Liver (tissue), 9 donors: ENCODE data around the gene IPO5. TPM values are rescaled to one million over a fixed set of nuclear protein-coding genes. Genes with fewer than 3 reads are reported as not detected.

ENCODE experiments used
- DNase-seq: peaks from one replicate; pipeline ENCODE4 v3.0.0-alpha.2; 2017; ENCODE audit warnings: low spot score
- H3K27ac ChIP-seq, 2 donors: one replicate each; pipeline ENCODE4 v1.7.0; 2013; ENCODE audit warnings: inconsistent platforms in 2 of 2, low read length in 2 of 2, control low read depth in 1 of 2, low read depth in 1 of 2, mild to moderate bottlenecking in 1 of 2
- H3K27me3 ChIP-seq, 4 donors: one replicate each; pipeline versions ENCODE4 v1.6.1 to v1.7.0; 2013; ENCODE audit warnings: low read length in 3 of 4, inconsistent platforms in 1 of 4, mild to moderate bottlenecking in 1 of 4, moderate library complexity in 1 of 4; ENCODE audit not compliant: control insufficient read depth in 4 of 4, insufficient read depth in 4 of 4
- H3K36me3 ChIP-seq, 4 donors: one replicate each; pipeline versions ENCODE4 v1.6.1 to v1.7.0; 2013; ENCODE audit warnings: low read length in 3 of 4, mild to moderate bottlenecking in 3 of 4, low read depth in 1 of 4, moderate library complexity in 1 of 4; ENCODE audit not compliant: control insufficient read depth in 4 of 4, insufficient read depth in 3 of 4
- H3K4me1 ChIP-seq, 4 donors: one replicate each; pipeline versions ENCODE4 v1.6.1 to v1.7.0; 2013; ENCODE audit warnings: low read length in 3 of 4, mild to moderate bottlenecking in 3 of 4, moderate library complexity in 1 of 4; ENCODE audit not compliant: control insufficient read depth in 4 of 4, insufficient read depth in 4 of 4
- H3K4me3 ChIP-seq, 3 donors: one replicate each; pipeline versions ENCODE4 v1.6.1 to v1.7.0; 2013; ENCODE audit warnings: low read length in 3 of 3, control low read depth in 1 of 3, low read depth in 1 of 3, mild to moderate bottlenecking in 1 of 3
- H3K9ac ChIP-seq, 2 donors: one replicate each; pipeline ENCODE4 v1.7.0; 2013; ENCODE audit warnings: low read length in 2 of 2, mild to moderate bottlenecking in 2 of 2, moderate library complexity in 2 of 2, control low read depth in 1 of 2, low read depth in 1 of 2
- H3K9me3 ChIP-seq, 4 donors: one replicate each; pipeline versions ENCODE4 v1.6.1 to v1.7.0; 2013; ENCODE audit warnings: low read length in 3 of 4; ENCODE audit not compliant: control insufficient read depth in 4 of 4
- ATF3 ChIP-seq: IDR thresholded peaks from 2 replicates; pipeline ENCODE4 v1.6.1; 2016; ENCODE audit warnings: antibody characterized with exemption
- CTCF ChIP-seq: fragments of 150-350 bp; IDR thresholded peaks from 2 replicates; pipeline ENCODE4 v1.5.1; 2017; ENCODE audit warnings: improper control_type of control experiment, low read depth, low read length; ENCODE audit not compliant: missing input control
- FOXA2 ChIP-seq: IDR thresholded peaks from 2 replicates; pipeline ENCODE4 v1.6.1; 2016; ENCODE audit warnings: antibody characterized with exemption
- GABPA ChIP-seq, 2 donors: IDR thresholded peaks in 1 of 2; conservative IDR thresholded peaks in 1 of 2; 2 replicates each; pipeline ENCODE4 v1.6.1; 2016; ENCODE audit warnings: antibody characterized with exemption in 2 of 2, mild to moderate bottlenecking in 1 of 2, moderate library complexity in 1 of 2
- HNF4A ChIP-seq, 2 donors: conservative IDR thresholded peaks; 2 replicates each; pipeline ENCODE4 v1.6.1; 2016; ENCODE audit warnings: antibody characterized with exemption in 2 of 2, mild to moderate bottlenecking in 2 of 2
- HNF4G ChIP-seq: IDR thresholded peaks from 2 replicates; pipeline ENCODE4 v1.6.1; 2016; ENCODE audit warnings: antibody characterized with exemption
- MAX ChIP-seq: IDR thresholded peaks from 2 replicates; pipeline ENCODE4 v1.6.1; 2016; ENCODE audit warnings: antibody characterized with exemption
- NR2F2 ChIP-seq: IDR thresholded peaks from 2 replicates; pipeline ENCODE4 v1.6.1; 2016; ENCODE audit warnings: antibody characterized with exemption
- REST ChIP-seq: IDR thresholded peaks from 2 replicates; pipeline ENCODE4 v1.6.1; 2016; ENCODE audit warnings: antibody characterized with exemption, mild to moderate bottlenecking
- RXRA ChIP-seq, 2 donors: IDR thresholded peaks; 2 replicates each; pipeline ENCODE4 v1.6.1; 2017 to 2018; ENCODE audit warnings: antibody characterized with exemption in 2 of 2, mild to moderate bottlenecking in 1 of 2
- ZBTB33 ChIP-seq: IDR thresholded peaks from 2 replicates; pipeline ENCODE4 v1.6.1; 2016; ENCODE audit warnings: antibody characterized with exemption
- WGBS: extraction: QIAGEN DNeasy Blood & Tissue Kit; methylation state at CpG from one replicate; pipeline ENCODE4 v1.1.7; 2013; 5-methylcytosine and 5-hydroxymethylcytosine counted together
- polyA plus RNA-seq, 2 donors: library from polyadenylated mRNA; stranded (reverse) in 1 of 2; unstranded in 1 of 2; fragments of 200-250 nt in 1 of 2; fragments of >200 nt in 1 of 2; fragmentation: Nextera tagmentation in 1 of 2; extraction: Ambion mirVana in 1 of 2; gene quantifications; one replicate each; pipeline versions ENCODE4 v1.2.1 to v1.2.3, GENCODE V29; 2013 to 2015
- total RNA-seq, 2 donors: library from RNA; depleted of rRNA; stranded (reverse); fragments of >200 nt; gene quantifications; one replicate each; pipeline ENCODE4 v1.2.3, GENCODE V29; 2014
- donor health status: healthy.
- donor health status: healthy.
- donor health status: healthy.
- donor health status: healthy.
- donor health status: healthy.

IPO5 gene
- total and polyA plus RNA-seq, 4 donors, result 19.2 to 92.8 (median 46.6) TPM

GRCh38 chr13:98014766-98015165 is 61.3 kb downstream of the IPO5 start:
- Histone ChIP-seq H3K36me3 (peaks cover 8 to 75% (median 55%) of the 10 kb centered on the region in 4 donors), H3K9me3 (no peaks in the 10 kb centered on the region), H3K4me3 (no peak overlapping the region), H3K4me1 (no peaks in the 10 kb centered on the region), H3K9ac (no peak overlapping the region), H3K27ac (no peak overlapping the region), H3K27me3 (no peaks in the 10 kb centered on the region)
- TF ChIP-seq NR2F2 (no peak), REST (no peak), HNF4A (conservative IDR thresholded peaks at IDR 0.05) (no peak), ZBTB33 (no peak)
- no peak for DNase-seq

- Histone ChIP-seq H3K9ac (no peak overlapping the region), H3K4me3 (no peak overlapping the region), H3K27ac (no peak overlapping the region), H3K9me3 (no peaks in the 10 kb centered on the region), H3K36me3 (peaks cover 6 to 74% (median 63%) of the 10 kb centered on the region in 4 donors), H3K4me1 (no peaks in the 10 kb centered on the region), H3K27me3 (no peaks in the 10 kb centered on the region)
- no peak for TF ChIP-seq FOXA2
- TF ChIP-seq REST, result no peak
- TF ChIP-seq ATF3, result no peak
- TF ChIP-seq CTCF, result no peak
- TF ChIP-seq RXRA (IDR thresholded peaks at IDR 0.05), result no peak
- no peak for TF ChIP-seq MAX
- no peak for TF ChIP-seq GABPA (IDR thresholded peaks at IDR 0.05 in 1 of 2, conservative IDR thresholded peaks at IDR 0.05 in 1 of 2)
- TF ChIP-seq HNF4G, result no peak
- no peak for DNase-seq
- 94% methylated on average over 4 of the region's 4 CpGs for WGBS
Measured at GRCh38 chr13:98018293-98018692, 64.8 kb downstream of the IPO5 start.
